GM12878 (cell line): ENCODE results near the gene UHRF1. TPM values are rescaled to one million over a fixed set of nuclear protein-coding genes. Genes with fewer than 3 reads are reported as not detected.

Experiments
- ATAC-seq: fragments of 200-7000 bp; cut with Tn5 transposase; 3 replicates; pipeline ENCODE4 v1.9.1; 2020; ENCODE audit warnings: mild to moderate bottlenecking, moderate library complexity
- BruUV-seq: library from RNA; stranded (reverse); fragments of 400-500 nt; replicated peaks from 2 replicates; lab custom pipeline; 2021; lab: Mats Ljungman, UMichigan
- CTCF ChIA-PET: fragments of 300-600 bp; sonication (Branson Sonifier 250); formaldehyde crosslinking; extraction: SDS; loops from one replicate; lab custom pipeline; 2021; ENCODE audit warnings: inconsistent platforms; lab: Yijun Ruan, JAX
- POLR2A ChIA-PET: fragments of 350-600 bp; formaldehyde crosslinking; extraction: SDS; loops from one replicate; lab custom pipeline; 2021; ENCODE audit warnings: inconsistent platforms; lab: Charles Lee
- RAD21 ChIA-PET: fragments of 300-600 bp; sonication (Branson Sonifier 250); formaldehyde crosslinking; loops from one replicate; lab custom pipeline; 2023; ENCODE audit warnings: antibody characterized with exemption; ENCODE audit not compliant: unreplicated experiment; lab: Charles Lee
- SMC1A ChIA-PET: fragments of 300-600 bp; sonication (Branson Sonifier 250); formaldehyde crosslinking; loops from one replicate; lab custom pipeline; 2023; ENCODE audit not compliant: unreplicated experiment, uncharacterized antibody; lab: Charles Lee
- DNase-seq: peaks from one replicate; pipeline ENCODE4 v3.0.0-alpha.2; 2011; ENCODE audit warnings: low read depth, low spot score
- FAIRE-seq: peaks from 3 replicates; lab custom pipeline; 2011; peaks lifted over from hg19 to GRCh38; lab: Jason Lieb, UNC
- H2AFZ ChIP-seq: 2 replicates; pipeline ENCODE4 v1.6.0; 2011; ENCODE audit warnings: low read depth, low read length, control low read depth; ENCODE audit not compliant: control insufficient read depth
- H3K27ac ChIP-seq: 2 replicates; pipeline ENCODE4 v1.5.1; 2011; ENCODE audit warnings: control low read depth; ENCODE audit not compliant: control insufficient read depth, insufficient read depth
- H3K27me3 ChIP-seq, 2 experiments: replicated peaks in 1 of 2; 2 replicates each; pipeline versions ENCODE4 v1.6.0 to v1.6.1; 2011; ENCODE audit warnings: low read length in 1 of 2; ENCODE audit not compliant: control insufficient read depth in 2 of 2, insufficient read depth in 2 of 2
- H3K36me3 ChIP-seq, 2 experiments: 2 replicates each; pipeline ENCODE4 v1.5.1; 2011; ENCODE audit warnings: low read length in 1 of 2; ENCODE audit not compliant: control insufficient read depth in 2 of 2, insufficient read depth in 2 of 2
- H3K4me1 ChIP-seq: 2 replicates; pipeline ENCODE4 v1.6.1; 2011; ENCODE audit warnings: mild to moderate bottlenecking, low read length, moderate library complexity, mixed read lengths; ENCODE audit not compliant: control insufficient read depth, insufficient read depth
- H3K4me2 ChIP-seq: 2 replicates; pipeline ENCODE4 v1.6.0; 2011; ENCODE audit warnings: control low read depth; ENCODE audit not compliant: control insufficient read depth, insufficient read depth
- H3K4me3 ChIP-seq: fragments of 200-600 bp; sonication (generic); 2 replicates; pipeline ENCODE4 v1.5.1; 2016
- H3K79me2 ChIP-seq: 2 replicates; pipeline ENCODE4 v1.6.0; 2011; ENCODE audit warnings: low read length; ENCODE audit not compliant: control insufficient read depth, insufficient read depth
- H3K9ac ChIP-seq: 2 replicates; pipeline ENCODE4 v1.8.0; 2011; ENCODE audit warnings: low read length, control low read depth, mixed read lengths; ENCODE audit not compliant: control insufficient read depth, insufficient read depth
- H3K9me3 ChIP-seq: replicated peaks from 3 replicates; pipeline ENCODE4 v1.5.1; 2011; ENCODE audit warnings: mild to moderate bottlenecking, low read length; ENCODE audit not compliant: control insufficient read depth, insufficient read depth
- H4K20me1 ChIP-seq: 2 replicates; pipeline ENCODE4 v1.6.0; 2011; ENCODE audit not compliant: control insufficient read depth, insufficient read depth
- BCLAF1 ChIP-seq: fragments of 450-650 bp; IDR thresholded peaks from 2 replicates; pipeline ENCODE4 v1.6.1; 2017; ENCODE audit warnings: antibody characterized with exemption, mild to moderate bottlenecking, moderate library complexity
- CHD1 ChIP-seq: IDR thresholded peaks from 2 replicates; pipeline ENCODE4 v1.6.1; 2012; ENCODE audit warnings: low read depth, low read length, improper control_type of control experiment
- CREB1 ChIP-seq: IDR thresholded peaks from 2 replicates; pipeline ENCODE4 v1.6.1; 2012; ENCODE audit warnings: low read depth, mild to moderate bottlenecking, inconsistent platforms
- MTA3 ChIP-seq: IDR thresholded peaks from 2 replicates; pipeline ENCODE4 v1.6.1; 2012; ENCODE audit warnings: low read length, inconsistent platforms, borderline replicate concordance
- MYB ChIP-seq: fragments of 150-350 bp; IDR thresholded peaks from 2 replicates; pipeline ENCODE4 v1.6.1; 2014; ENCODE audit warnings: mild to moderate bottlenecking, low read depth, low read length, borderline replicate concordance
- NRF1 ChIP-seq: conservative IDR thresholded peaks from 2 replicates; pipeline ENCODE4 v1.6.1; 2011; ENCODE audit warnings: mild to moderate bottlenecking, low read depth, low read length, improper control_type of control experiment
- RFX5 ChIP-seq: IDR thresholded peaks from 2 replicates; pipeline ENCODE4 v1.6.1; 2011; ENCODE audit warnings: low read depth, low read length, improper control_type of control experiment
- RUNX3 ChIP-seq: IDR thresholded peaks from 2 replicates; pipeline ENCODE4 v1.6.1; 2012; ENCODE audit warnings: low read length, inconsistent platforms
- SREBF2 ChIP-seq: IDR thresholded peaks from 2 replicates; pipeline ENCODE4 v1.6.1; 2012; ENCODE audit warnings: mild to moderate bottlenecking, low read length
- TCF7 ChIP-seq: IDR thresholded peaks from 2 replicates; pipeline ENCODE4 v1.6.1; 2014; ENCODE audit warnings: antibody characterized with exemption, borderline replicate concordance
- ZNF207 ChIP-seq: fragments of 450-650 bp; IDR thresholded peaks from 2 replicates; pipeline ENCODE4 v1.6.1; 2014; ENCODE audit warnings: antibody characterized with exemption, mild to moderate bottlenecking, borderline replicate concordance
- WGBS: methylation state at CpG from one replicate; pipeline ENCODE4 v1.1.6; 2016; ENCODE audit warnings: low lambda C conversion rate; ENCODE audit not compliant: insufficient replicate concordance, insufficient coverage; ENCODE audit errors: missing lambda C conversion rate; 5-methylcytosine and 5-hydroxymethylcytosine counted together
- in situ Hi-C: fragments of 300-500 bp; cut with MboI; formaldehyde crosslinking; loops from 9 replicates; pipeline ENCODE4 v1.14.3; 2018; ENCODE audit warnings: mixed read lengths
- intact Hi-C: fragments of 100-400 bp; cut with micrococcal nuclease; formaldehyde crosslinking; loops from one replicate; pipeline ENCODE4 v1.14.2; 2022; ENCODE audit not compliant: unreplicated experiment
- polyA plus RNA-seq, 11 experiments: library from polyadenylated mRNA; depleted of rRNA in 4 of 11; unstranded in 6 of 11; stranded (reverse) in 5 of 11; fragments of >200 nt; fragmentation: Nextera tagmentation in 4 of 11; fragmentation: Illumina TruSeq in 1 of 11; extraction: Ambion mirVana in 4 of 11; extraction: Trizol in 1 of 11; gene quantifications; 1 replicate in 1 of 11; 2 replicates in 10 of 11; pipeline versions ENCODE4 v1.2.1 to v1.2.3, GENCODE V29; 2011 to 2016; ENCODE audit warnings: inconsistent platforms in 2 of 11, missing spikeins in 2 of 11, low read depth in 1 of 11
- total RNA-seq, 4 experiments: library from RNA; depleted of rRNA in 3 of 4; stranded (reverse); fragments of >200 nt in 3 of 4; fragmentation: Illumina TruSeq in 1 of 4; extraction: Trizol in 1 of 4; gene quantifications; 2 replicates each; pipeline versions ENCODE4 v1.2.1 to v1.2.3, GENCODE V29; 2013 to 2021
- TF ChIP-seq, protein P1 (sequence below): fragments of 450-650 bp; formaldehyde crosslinking; IDR thresholded peaks from 2 replicates; pipeline ENCODE4 v1.4.0; 2022; ENCODE audit warnings: mild to moderate bottlenecking, moderate library complexity
- TF ChIP-seq, protein P2 (sequence below): IDR thresholded peaks from 2 replicates; pipeline ENCODE4 v1.6.1; 2012; ENCODE audit warnings: low read depth, low read length, improper control_type of control experiment
- TF ChIP-seq, protein P3 (sequence below): fragments of 450-650 bp; IDR thresholded peaks from 2 replicates; pipeline ENCODE4 v1.6.1; 2018; ENCODE audit warnings: borderline replicate concordance, mild to moderate bottlenecking; ENCODE audit not compliant: partially characterized antibody

Gene UHRF1
- total and polyA plus RNA-seq, 10 of the 15 experiments (the other 5 are each of a cell fraction or from before 2014, with no cell fraction given): 13.0 to 109 (median 37.7) TPM

GRCh38 chr19:4896372-4896771 lies 12.9 kb upstream of the UHRF1 start:
- H3K9ac ChIP-seq: no peak overlapping the region
- in situ Hi-C loops: no loop called here
- H3K27ac ChIP-seq: no peak overlapping the region
- no peaks in the 10 kb centered on the region for H3K9me3 ChIP-seq
- no peaks in the 10 kb centered on the region for H3K4me1 ChIP-seq
- TF ChIP-seq, protein P1, sequence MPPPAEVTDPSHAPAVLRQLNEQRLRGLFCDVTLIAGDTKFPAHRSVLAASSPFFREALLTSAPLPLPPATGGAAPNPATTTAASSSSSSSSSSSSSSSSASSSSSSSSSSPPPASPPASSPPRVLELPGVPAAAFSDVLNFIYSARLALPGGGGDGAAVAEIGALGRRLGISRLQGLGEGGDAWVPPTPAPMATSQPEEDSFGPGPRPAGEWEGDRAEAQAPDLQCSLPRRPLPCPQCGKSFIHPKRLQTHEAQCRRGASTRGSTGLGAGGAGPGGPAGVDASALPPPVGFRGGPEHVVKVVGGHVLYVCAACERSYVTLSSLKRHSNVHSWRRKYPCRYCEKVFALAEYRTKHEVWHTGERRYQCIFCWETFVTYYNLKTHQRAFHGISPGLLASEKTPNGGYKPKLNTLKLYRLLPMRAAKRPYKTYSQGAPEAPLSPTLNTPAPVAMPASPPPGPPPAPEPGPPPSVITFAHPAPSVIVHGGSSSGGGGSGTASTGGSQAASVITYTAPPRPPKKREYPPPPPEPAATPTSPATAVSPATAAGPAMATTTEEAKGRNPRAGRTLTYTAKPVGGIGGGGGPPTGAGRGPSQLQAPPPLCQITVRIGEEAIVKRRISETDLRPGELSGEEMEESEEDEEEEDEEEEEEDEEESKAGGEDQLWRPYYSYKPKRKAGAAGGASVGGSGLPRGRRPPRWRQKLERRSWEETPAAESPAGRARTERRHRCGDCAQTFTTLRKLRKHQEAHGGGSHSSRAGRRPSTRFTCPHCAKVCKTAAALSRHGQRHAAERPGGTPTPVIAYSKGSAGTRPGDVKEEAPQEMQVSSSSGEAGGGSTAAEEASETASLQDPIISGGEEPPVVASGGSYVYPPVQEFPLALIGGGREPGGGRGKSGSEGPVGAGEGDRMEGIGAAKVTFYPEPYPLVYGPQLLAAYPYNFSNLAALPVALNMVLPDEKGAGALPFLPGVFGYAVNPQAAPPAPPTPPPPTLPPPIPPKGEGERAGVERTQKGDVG (CRISPR knock-in tag): no peak
- TF ChIP-seq NRF1 (no peak), MTA3 (no peak), BCLAF1 (no peak), SREBF2 (no peak), TCF7 (no peak), MYB (no peak), CHD1 (no peak), ZNF207 (no peak), RFX5 (no peak), CREB1 (no peak), RUNX3 (no peak)
- TF ChIP-seq, protein P2, sequence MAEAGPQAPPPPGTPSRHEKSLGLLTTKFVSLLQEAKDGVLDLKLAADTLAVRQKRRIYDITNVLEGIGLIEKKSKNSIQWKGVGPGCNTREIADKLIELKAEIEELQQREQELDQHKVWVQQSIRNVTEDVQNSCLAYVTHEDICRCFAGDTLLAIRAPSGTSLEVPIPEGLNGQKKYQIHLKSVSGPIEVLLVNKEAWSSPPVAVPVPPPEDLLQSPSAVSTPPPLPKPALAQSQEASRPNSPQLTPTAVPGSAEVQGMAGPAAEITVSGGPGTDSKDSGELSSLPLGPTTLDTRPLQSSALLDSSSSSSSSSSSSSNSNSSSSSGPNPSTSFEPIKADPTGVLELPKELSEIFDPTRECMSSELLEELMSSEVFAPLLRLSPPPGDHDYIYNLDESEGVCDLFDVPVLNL: no peak
- TF ChIP-seq, protein P3, sequence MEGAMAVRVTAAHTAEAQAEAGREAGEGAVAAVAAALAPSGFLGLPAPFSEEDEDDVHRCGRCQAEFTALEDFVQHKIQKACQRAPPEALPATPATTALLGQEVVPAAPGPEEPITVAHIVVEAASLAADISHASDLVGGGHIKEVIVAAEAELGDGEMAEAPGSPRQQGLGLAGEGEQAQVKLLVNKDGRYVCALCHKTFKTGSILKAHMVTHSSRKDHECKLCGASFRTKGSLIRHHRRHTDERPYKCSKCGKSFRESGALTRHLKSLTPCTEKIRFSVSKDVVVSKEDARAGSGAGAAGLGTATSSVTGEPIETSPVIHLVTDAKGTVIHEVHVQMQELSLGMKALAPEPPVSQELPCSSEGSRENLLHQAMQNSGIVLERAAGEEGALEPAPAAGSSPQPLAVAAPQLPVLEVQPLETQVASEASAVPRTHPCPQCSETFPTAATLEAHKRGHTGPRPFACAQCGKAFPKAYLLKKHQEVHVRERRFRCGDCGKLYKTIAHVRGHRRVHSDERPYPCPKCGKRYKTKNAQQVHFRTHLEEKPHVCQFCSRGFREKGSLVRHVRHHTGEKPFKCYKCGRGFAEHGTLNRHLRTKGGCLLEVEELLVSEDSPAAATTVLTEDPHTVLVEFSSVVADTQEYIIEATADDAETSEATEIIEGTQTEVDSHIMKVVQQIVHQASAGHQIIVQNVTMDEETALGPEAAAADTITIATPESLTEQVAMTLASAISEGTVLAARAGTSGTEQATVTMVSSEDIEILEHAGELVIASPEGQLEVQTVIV: no peak
- intact Hi-C loops: no loop called here
- H2AFZ ChIP-seq: no peak overlapping the region
- no peaks in the 10 kb centered on the region for H3K27me3 ChIP-seq
- H4K20me1 ChIP-seq: no peaks in the 10 kb centered on the region
- no peak overlapping the region for H3K4me3 ChIP-seq
- H3K4me2 ChIP-seq: no peak overlapping the region
- no TSS peak for BruUV-seq
- WGBS: 14% methylated on average over 3 of the region's 3 CpGs
- H3K79me2 ChIP-seq: no peaks in the 10 kb centered on the region
- ChIA-PET SMC1A (interaction anchor here (0.6 to 0.9 kb wide), 2 partner anchors 17 to 129 kb away, joined by 4 read pairs; no protein-coding TSS in a partner anchor), CTCF (interaction anchor here (0.8 kb wide), 1 partner anchor 92 kb away, joined by 4 read pairs; no protein-coding TSS in a partner anchor), RAD21 (no interaction called here), POLR2A (no interaction called here)
- DNase-seq (no peak), FAIRE-seq (no peak), ATAC-seq (no peak)
- no peaks in the 10 kb centered on the region for H3K36me3 ChIP-seq
